ENCODE measurements around the gene WWOX.

WWOX gene

DNA sequence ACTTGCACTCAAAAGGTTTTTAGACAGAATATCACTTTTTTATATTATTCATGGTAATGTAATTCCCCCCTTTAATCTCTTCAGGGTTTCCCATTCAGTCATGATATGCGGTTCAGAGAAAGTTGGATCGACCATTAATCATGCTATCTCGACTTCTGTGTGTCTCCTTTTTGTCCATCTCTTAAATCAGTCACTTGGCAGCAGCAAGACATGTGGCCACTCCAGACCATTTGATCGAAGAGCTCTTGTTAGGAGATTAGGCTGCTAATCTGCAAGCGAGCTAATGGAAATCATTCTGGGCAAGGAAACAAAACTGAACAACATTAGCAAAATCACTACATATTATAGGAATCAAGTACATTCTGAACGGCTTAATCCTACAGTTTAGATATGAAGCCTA lies 449.9 kb downstream of the WWOX start:
- DNase-seq = no peak

DNA sequence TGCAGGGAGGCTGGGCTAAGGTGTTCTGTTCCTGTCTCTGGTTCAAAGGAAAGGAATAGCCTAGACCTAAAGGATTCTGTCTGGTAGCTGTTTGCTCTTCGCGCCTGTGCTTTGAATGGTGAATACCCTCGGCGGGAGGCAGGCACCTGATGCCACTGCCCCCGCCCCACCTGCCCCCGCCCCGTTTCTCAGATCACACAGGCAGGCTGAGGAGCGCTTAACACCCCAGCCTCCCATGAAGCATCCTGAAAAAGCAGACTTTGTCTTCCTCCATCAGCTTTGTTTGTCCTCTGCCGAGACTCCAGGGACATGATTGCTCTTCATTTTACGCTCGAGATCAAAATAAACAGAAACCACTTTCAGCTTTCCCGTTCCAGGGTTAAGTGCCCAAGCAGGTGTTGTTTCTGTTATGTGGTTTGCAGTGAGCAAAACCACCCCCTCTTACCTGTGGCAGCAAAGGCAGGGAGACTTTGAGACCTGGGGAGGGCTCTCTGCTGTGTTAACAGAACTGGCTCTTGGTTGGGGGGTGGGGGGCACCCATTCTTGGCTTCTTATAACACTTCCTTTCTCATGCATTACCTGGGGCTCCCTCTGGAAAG lies 452.1 kb downstream of the WWOX start:
- no peak for DNase-seq

DNA sequence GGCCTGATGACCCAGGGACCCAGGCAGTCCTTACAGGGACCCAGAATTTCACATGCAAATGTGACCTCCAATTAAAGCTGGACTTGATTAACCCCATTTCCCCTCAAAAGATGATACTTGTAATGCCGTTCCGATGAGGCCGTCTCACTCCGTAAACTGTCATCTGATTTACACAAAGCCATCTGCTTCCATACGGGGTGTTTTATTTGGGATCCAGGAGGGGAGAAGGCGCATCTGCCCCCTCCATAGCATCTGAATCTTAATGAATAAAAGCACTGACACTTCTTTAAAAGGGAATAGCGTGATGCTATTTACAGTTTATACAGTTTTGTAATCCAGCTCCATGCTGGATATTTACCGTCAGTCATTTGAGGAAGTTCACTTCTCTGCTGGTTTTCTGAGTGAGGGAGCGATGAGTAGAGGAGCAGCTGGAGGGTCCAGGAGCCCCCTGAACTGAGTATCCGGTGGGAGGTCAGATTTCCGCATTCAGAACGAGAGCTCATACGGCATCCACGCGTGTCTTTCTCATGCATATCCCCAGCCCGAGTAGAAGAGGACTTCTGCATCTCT lies 452.7 kb downstream of the WWOX start:
- no peak for DNase-seq

DNA sequence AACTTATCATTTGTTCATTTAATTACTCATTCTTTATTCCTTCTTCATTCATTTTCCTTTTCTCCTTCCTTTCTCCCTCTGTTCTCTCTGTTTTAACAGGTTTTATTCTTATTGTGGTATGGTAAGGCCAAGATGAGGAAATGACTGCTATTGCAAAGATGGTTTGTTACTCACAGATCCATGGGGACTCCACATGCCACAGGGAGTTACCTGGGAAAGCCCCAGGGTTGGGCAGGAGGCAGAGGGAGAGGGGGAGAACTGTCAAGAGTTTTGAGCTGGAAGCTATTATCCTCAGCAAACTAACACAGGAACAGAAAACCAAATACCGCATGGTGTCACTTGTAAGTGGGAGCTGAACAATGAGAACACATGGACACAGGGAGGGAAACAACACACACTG lies 453.3 kb downstream of the WWOX start:
- no peak for DNase-seq

DNA sequence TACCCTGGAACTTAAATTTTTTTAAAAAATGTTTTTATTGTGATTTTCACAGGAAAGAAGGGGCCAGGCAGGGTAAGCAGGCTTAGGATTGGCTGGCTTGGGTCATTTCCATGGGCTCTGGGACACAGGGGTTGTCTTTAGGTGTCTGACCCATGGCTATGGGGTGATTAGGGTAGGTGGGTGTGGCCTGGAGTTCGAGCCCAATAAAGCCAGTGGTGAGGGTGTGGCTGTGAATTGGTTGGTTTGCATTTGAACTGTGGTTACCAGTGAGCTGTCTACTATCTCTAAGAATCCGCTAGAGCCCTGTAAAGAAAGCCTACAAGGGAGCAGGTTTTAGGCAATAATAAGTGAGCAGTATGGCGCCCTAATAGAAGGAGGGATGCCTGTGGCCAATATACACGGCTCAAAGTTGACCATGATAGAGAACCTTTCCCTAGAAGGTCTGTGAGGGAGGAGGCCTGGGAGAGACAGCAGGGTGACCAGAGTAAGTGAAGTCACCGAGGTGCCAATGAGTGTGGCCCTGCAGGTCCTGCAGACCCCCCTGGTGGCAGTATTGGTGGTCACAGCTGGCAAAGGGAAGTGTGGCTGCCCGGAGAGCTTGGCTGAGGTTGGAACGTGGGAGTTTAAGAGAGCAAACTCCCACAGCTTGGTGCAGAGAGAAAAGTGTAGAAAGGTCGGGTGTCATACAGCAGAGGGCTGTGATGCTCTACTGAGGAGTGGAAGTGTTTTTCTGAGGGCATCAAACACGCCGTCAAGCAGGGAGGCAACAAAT lies 454.0 kb downstream of the WWOX start:
- no peak for DNase-seq

DNA sequence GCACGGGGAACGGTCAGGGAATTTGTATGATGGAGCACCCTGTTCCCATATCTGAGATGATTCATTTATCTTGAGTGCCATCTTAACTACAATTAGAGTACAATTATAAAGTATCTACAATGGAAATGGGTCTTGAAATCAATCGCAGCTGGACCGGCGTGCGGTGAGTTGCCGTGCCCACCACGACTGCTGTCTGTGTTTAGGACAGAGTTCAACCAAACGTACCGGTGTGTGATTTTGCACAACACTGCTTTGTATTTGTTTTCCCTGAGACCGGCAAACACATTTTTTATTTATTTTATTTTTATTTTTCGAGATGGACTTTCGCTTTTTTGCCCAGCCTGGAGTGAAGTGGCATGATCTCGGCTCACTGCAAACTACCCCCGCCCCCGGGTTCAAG lies 457.0 kb downstream of the WWOX start:
- no peak for DNase-seq

DNA sequence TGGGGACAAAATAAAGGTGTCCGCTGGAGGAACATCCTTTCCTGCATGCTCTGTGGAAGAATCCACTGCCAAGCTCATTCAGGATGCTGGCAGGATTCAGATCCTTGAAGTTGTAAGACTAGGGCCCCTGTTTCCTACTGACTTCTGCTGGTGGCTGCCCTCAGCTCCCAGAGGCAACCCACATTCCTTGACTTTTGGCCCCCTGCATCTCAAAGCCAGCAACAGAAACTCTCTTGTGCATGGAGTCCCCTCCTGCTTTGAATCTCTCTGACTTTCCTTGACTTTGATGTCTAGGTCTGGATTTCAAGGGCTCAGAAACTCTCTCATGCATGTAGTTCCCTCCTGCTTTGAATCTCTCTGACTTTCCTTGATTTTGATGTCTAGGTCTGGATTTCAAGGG lies 461.5 kb downstream of the WWOX start:
- DNase-seq = no peak

DNA sequence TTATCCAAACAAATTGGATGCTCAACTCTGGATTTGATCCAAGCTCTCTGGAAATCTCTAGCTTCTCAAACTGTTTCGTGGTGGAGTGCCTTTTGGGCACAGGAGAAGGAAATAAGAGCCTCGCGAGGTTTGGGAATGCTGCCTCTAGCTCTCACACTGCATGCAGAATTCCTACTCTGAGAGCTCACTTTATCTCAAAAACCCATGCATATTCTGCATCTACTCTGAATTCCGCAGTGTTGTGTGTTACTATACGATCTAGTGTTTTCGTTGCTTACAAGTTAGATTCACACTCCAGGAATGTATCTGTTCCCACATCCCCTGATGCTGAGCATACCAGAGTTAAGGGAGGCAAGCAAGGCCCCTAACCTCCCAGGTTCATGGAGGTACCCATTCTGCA lies 462.7 kb downstream of the WWOX start:
- DNase-seq = no peak

DNA sequence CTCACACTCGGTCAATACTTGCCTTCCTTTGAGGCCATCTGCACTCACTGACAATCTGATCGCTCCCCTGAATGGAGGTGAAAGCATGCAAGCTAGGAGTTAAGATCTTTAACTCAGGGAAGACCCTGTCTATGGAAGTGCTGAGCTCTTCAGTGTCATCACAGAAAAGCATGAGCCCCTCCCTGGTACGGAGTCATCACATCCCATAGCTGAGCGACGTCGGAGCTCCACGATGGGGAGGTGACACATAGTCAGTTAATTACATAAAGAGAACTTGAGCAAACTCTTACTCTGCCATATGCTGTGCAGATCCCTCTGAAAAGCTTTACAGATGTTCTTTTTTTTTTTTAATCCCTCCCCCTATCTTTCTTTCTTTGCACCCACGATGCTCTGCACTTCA lies 463.2 kb downstream of the WWOX start:
- DNase-seq = no peak

DNA sequence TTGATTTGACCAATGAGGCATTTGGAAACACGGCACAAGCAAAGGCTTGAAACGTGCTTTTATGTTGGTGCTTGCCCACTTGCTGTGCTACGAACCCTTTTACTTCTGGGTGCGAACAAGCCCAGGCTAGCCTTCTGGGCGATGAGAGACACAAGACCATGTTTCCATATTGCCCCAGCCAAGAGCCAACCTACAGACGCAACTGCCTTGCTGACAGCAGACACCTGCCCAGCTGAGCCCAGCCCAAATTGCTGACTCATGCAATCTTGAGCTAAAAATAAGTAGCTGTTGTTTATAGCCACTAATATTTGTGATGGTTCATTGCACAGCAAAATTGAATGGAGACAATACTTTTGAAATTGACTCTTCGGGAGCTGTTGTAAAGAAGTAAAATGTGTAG lies 464.5 kb downstream of the WWOX start:
- DNase-seq = no peak

DNA sequence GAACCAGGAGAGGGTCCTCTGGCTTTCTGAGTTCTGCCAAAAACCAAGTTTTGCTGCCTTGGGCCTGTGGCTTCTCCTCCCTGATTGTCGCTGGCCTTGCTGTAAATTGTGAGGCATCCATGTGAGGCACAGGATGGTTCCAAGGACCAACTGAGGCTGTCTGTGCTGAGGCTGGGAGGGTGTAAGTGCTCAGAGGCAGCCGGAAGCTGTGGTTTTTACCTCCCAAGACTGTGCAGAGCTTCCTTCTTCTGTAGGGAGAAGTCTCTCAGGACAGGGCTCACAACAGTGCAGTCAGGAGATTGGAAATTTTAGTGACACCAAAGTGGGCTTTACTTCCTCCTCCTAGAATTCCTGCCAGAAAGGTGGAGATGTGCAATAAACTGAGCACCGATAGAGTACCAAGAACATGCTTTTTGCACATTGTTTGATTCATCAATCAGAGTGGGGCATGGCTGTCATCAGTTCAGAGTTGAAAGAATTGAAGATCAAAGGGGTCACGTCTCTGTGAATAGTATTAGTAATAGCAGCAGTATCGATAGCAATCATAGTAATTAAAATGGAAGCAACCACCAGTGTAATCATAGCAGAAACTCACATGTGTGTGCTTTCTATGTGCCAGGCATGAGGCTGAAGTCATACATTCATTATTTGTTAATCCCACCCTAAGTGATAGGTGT lies 467.1 kb downstream of the WWOX start:
- no peak for DNase-seq

DNA sequence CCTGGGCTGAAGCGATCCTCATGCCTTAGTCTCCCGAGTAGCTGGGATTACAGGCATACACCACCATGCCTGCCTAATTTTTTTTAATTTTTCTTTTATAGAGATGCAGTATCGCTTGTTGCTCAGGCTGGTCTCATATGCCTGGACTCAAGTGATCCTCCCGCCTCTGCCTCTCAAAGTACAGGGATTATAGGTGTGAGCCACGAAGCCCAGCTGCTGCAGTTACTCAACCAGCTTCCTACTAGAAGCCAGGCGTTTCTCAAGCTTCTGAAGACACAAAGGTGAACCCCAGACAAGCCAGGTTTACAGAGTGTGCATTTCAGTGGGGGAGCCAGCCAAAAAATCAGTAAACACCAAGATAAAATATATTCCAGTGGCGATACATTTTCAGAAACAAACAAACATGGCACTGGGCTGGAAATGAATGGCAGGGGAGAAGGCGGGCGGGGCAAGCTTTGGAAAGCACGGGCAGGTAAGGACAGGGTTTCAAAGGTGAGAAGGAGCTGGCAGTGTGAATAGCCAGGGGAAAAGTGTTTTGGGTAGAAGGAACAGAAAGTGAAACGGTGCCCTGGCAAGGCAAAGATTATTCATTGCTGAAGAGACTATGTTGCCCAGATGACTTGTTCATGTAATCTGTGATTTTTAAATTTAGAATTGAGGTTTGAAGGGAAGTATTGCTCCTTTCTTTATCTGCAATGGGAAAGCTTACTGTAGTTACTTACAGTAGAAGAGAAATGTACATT lies 471.1 kb downstream of the WWOX start:
- DNase-seq = no peak

DNA sequence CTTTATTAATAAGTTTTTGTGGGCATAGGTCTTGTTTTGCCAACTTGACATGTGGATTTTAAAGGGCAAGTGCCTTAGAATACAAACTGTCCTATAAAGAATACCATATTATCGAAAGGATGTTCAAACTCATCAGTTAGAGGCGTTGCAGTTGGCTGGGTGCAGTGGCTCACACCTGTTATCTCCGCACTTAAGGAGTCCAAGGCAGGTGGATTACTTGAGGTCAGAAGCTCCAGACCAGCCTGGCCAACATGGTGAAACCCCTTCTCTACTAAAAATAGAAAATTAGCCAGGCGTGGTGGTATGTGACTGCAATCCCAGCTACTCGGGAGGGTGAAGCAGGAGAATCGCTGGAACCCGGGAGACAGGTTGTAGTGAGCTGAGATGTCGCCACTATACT lies 472.0 kb downstream of the WWOX start:
- no peak for DNase-seq

DNA sequence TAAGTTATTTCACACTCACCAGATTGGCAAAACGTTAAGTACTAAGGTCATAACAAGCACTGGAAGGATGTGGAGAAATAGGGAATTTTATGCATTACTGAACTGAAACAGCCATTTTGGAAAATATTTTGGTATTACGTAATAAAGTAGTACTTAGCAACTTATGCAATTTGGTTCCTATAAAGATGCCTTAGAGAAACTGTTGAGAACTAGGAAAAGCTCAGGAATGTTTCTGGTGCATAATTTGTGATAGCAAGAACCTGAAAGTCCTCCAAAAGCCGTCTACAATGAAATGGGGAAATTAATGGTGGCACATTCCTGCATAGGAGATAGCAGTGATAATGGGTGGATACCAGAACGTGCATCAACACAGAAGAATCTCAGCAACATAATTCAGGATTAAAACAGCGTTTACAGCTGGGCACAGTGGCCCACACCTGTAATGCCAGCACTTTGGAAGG lies 472.5 kb downstream of the WWOX start:
- no peak for DNase-seq

DNA sequence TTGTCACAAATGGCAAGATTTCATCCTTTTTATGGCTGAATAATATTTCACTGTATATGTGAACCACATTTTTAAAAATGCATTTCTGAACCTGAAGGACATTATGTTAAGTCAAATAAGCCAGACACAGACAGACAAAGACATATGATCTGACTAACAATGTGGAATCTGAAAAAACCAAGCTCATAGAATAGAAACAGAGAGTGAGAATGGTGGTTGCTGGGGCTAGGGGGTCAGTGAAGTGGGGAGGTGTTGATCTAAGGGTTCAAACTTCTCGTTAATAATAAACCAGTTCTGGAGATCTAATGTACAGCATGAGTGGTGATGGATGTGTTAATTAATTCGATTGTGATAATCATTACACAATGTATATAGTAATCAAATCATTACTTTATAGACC lies 475.1 kb downstream of the WWOX start:
- DNase-seq = no peak

DNA sequence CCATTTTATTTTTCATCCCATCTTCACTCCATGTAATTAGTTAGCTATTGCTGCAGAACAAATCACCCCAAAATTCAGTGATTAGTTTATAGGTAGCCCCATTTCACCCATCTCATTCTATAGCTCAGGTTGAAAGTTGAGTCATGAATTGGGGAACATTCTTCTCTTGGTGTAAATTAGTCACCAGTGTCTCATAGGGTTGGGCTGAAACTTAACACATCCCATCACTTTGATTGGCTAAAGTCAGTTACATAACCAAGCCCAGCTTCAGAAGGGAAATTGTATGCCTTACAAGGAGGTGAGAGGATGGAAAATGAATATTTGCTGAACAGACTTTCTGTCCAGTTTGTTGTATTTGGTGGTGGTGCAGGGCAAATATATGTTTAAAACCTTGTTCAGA lies 477.5 kb downstream of the WWOX start:
- DNase-seq = no peak

DNA sequence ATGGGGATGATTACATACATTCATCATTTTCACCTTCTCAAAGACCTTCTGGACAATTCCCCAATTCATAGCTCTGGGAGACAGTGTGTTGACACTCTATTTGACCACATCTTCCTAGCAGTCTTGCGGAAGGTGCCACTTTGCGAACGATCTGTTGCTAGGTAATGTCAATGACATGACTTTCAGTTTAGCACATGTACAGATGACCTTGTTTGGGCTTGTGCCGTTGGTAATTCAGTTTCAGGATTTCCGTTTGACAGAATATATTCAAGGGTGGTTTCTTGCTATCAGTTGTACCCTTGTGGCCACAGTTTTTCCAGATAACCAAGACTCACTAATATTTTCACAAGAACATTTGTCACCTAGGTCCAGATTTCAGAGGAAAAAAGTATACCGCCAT lies 478.2 kb downstream of the WWOX start:
- DNase-seq = no peak

DNA sequence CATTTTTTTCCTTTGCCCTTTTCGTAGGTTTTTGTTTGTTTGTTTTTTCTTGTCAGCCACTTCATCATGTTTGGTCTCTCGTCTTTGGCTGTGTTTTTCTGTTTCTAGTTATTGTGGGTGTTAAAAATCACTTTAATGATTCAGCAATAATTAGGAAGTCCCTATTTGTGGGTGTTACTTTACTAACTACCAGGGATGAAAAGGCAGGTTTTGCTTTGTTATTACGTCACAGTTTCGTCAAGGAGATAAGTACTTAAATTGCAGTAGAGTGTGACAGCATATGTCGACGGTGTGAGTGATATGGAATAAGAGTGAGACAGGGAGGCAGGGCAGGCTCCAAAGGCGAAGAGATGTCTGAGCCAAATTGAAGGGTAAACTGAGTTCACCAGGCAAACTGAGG lies 479.6 kb downstream of the WWOX start:
- DNase-seq = no peak

DNA sequence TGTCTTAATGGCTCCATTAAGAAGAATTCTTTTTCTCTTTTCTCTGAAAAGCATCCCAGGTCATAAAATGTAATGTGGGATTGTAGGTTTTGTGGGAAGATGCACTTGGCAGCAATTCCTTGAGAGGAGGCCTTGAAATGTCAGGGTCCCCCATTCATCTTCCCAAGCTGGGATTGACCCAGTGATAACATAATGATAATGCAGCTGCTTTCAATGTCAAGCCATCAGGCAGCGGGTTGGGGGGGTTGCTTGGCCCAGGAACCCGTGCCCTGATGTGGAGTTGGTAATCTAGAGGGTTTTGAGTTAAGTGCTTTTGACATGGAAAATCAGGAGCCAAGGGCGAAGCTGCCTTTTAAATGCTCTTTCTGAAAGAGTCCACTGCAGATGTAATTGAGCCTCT lies 484.0 kb downstream of the WWOX start:
- DNase-seq = no peak

DNA sequence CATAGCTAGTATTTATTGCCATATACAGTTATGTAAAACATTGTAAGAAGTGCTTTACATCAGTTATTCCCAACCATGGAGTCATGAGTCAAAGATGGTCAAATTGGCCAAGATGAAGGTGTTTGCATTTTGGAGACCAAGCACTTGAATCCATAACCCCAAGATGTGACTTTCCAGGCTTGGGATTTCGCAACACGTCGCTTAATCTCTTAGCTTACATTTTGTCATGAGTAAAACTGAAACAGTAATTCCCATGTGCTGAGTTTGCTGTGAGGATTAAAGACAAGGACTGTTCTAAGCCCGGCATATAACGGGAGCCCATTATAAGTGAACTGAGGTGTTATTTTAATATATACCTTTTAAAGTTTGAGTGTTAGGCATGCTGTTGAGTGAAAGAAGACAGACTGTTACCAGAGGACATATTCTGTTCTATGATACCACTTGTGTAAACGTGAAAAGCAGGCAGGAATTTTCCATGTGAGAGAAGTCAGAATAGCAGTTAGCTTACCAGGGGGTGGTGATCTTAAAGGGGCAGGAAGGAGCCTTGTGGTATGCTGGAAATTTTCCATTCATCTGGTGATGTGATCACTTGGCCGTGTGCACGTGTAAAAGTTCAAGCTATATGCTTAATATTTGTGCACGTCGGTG lies 484.9 kb downstream of the WWOX start:
- no peak for DNase-seq

DNA sequence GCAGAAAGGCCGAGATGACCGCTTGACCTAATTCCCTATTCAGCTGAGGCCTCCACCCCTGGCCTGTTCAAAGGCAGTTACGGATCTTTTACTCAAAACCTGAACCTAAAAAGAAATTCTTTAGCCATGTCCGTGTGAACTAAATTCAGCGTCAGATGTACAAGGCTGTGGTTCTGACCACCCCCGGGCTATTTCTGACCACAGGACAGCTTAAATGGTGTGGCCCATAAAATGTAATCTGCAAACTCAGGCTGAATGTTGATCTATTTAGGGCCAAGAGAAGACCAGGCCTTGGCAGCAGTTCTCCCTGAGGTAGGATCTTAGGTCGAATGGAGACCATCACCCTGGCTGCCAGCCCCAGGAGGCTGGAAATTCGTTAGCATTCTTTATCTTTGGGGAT lies 485.5 kb downstream of the WWOX start:
- no peak for DNase-seq

DNA sequence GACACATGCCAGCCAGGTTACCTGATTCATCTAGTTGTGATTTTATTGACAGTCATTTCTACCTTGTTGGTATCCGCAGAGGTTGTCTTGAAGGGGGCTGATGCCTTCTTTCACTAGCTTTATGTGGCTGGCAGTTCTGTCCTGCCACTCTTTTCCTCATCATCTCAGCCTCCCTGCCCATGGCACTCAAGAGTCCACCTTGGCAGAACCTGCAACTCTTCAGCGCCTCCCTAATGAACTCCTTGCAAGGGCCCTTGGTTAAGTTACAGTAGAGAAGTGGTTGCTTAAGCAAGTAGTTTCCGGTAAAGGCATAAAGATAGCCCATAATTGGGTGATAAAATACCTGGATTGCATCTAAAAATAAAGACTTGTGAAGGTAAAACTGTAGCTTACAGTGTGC lies 489.9 kb downstream of the WWOX start:
- no peak for DNase-seq

DNA sequence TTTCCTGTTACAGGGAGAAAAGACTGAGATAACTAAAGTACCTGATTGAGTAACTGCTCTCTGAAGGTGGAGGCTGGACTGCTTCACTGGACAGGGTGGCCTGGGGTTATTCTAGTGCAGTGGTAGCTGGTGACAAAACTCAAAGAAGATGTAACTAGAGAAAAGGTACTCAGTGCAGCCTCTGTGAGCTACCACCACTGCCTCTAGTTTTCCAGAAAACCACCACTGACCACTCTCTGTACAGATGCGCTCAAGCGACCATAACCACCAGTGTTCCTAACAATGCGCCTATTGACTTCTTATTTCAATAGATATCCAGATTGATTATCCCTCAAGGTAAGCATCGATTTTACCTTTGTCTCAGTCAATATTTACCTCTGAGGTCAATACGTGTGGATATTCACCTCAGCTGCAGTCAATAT lies 492.2 kb downstream of the WWOX start:
- DNase-seq = no peak

Data from effector CD4-positive, alpha-beta T cell (primary cell).